DOHH2 (cell line): ENCODE data around the gene SLC35E3.
A peak's percentile ranks its signal among the peaks of the same experiment; 100 is the strongest.

Experiments used
- H3F3A ChIP-seq: fragments of 200-600 bp; sonication (generic), shearing (Covaris generic); 2 replicates; pipeline ENCODE4 v1.6.0; 2016; ENCODE audit warnings: antibody characterized with exemption, mild to moderate bottlenecking; ENCODE audit not compliant: control insufficient read depth, insufficient read depth
- H3K27ac ChIP-seq: fragments of 200-600 bp; sonication (generic); 2 replicates; pipeline ENCODE4 v1.5.1; 2014; ENCODE audit warnings: low read depth, mild to moderate bottlenecking, low read length, moderate library complexity
- H3K27me3 ChIP-seq: fragments of 200-600 bp; sonication (generic); 2 replicates; pipeline ENCODE4 v1.6.1; 2014; ENCODE audit warnings: mild to moderate bottlenecking, low read length, mixed read lengths; ENCODE audit not compliant: control insufficient read depth
- H3K36me3 ChIP-seq: fragments of 200-600 bp; sonication (generic); 2 replicates; pipeline ENCODE4 v1.6.1; 2014; ENCODE audit warnings: mild to moderate bottlenecking, low read length, moderate library complexity, mixed read lengths; ENCODE audit not compliant: control insufficient read depth
- H3K4me1 ChIP-seq: fragments of 200-600 bp; sonication (generic); 2 replicates; pipeline ENCODE4 v1.6.1; 2014; ENCODE audit warnings: mild to moderate bottlenecking, low read length, mixed read lengths; ENCODE audit not compliant: control insufficient read depth
- H3K4me2 ChIP-seq: fragments of 200-600 bp; sonication (generic); 2 replicates; pipeline ENCODE4 v1.6.0; 2014; ENCODE audit warnings: mild to moderate bottlenecking, low read length, moderate library complexity
- H3K4me3 ChIP-seq: fragments of 200-600 bp; sonication (generic); 2 replicates; pipeline ENCODE4 v1.5.1; 2014; ENCODE audit warnings: mild to moderate bottlenecking, low read length, mixed read lengths
- H3K79me2 ChIP-seq: fragments of 200-600 bp; sonication (generic); 2 replicates; pipeline ENCODE4 v1.6.1; 2014; ENCODE audit warnings: mild to moderate bottlenecking, low read length, mixed read lengths; ENCODE audit not compliant: control insufficient read depth
- H3K9me2 ChIP-seq: fragments of 200-600 bp; sonication (generic); replicated peaks from 2 replicates; pipeline ENCODE4 v1.6.1; 2014; ENCODE audit warnings: mild to moderate bottlenecking, low read length, mixed read lengths; ENCODE audit not compliant: control insufficient read depth
- H3K9me3 ChIP-seq: fragments of 200-600 bp; sonication (generic); 2 replicates; pipeline ENCODE4 v1.6.1; 2014; ENCODE audit warnings: antibody characterized with exemption, low read length, mixed read lengths; ENCODE audit not compliant: control insufficient read depth, insufficient read depth
- H4K20me1 ChIP-seq: fragments of 200-600 bp; sonication (generic); 2 replicates; pipeline ENCODE4 v1.6.0; 2014; ENCODE audit warnings: low read depth, mild to moderate bottlenecking, antibody characterized with exemption, low read length, moderate library complexity; ENCODE audit not compliant: control insufficient read depth, insufficient read depth
- CTCF ChIP-seq: fragments of 200-600 bp; sonication (generic); IDR thresholded peaks from one replicate; pipeline ENCODE4 v1.5.1; 2014; ENCODE audit warnings: antibody characterized with exemption, mild to moderate bottlenecking, low read depth, low read length; ENCODE audit not compliant: poor library complexity, severe bottlenecking
- EZH2phosphoT487 ChIP-seq: fragments of 200-600 bp; sonication (generic); IDR thresholded peaks from 2 replicates; pipeline ENCODE4 v1.6.1; 2017; ENCODE audit warnings: borderline replicate concordance, mild to moderate bottlenecking, antibody characterized with exemption, low read length, moderate library complexity, mixed read lengths

SLC35E3 gene

GRCh38 chr12:68760806-68761441, 14.9 kb downstream of the SLC35E3 start:
- Histone ChIP-seq H3K36me3 (peaks cover 80% of the 10 kb centered on the region), H3K4me3 (no peak overlapping the region), H3K27me3 (no peaks in the 10 kb centered on the region), H3K4me1 (peaks cover 45% of the 10 kb centered on the region), H4K20me1 (no peaks in the 10 kb centered on the region), H3K79me2 (peaks cover 18% of the 10 kb centered on the region), H3F3A (peaks cover 4% of the 10 kb centered on the region; the same call in 1 of the 2 replicates), H3K9me3 (no peaks in the 10 kb centered on the region), H3K27ac (no peak overlapping the region), H3K4me2 (no peak overlapping the region), H3K9me2 (no peaks in the 10 kb centered on the region)
- TF ChIP-seq EZH2phosphoT487 (no peak), CTCF (no peak)

- H3K4me1 ChIP-seq = peaks cover 50% of the 10 kb centered on the region
- peaks cover 79% of the 10 kb centered on the region for H3K36me3 ChIP-seq
- peaks cover 4% of the 10 kb centered on the region; the same call in 1 of the 2 replicates for H3F3A ChIP-seq
- H3K4me2 ChIP-seq = no peak overlapping the region
- H3K79me2 ChIP-seq = peaks cover 18% of the 10 kb centered on the region
- TF ChIP-seq EZH2phosphoT487 = no peak
- TF ChIP-seq CTCF = no peak
- no peaks in the 10 kb centered on the region for H3K9me2 ChIP-seq
- no peaks in the 10 kb centered on the region for H3K27me3 ChIP-seq
- H3K27ac ChIP-seq = no peak overlapping the region
- H4K20me1 ChIP-seq = no peaks in the 10 kb centered on the region
- H3K4me3 ChIP-seq = no peak overlapping the region
- no peaks in the 10 kb centered on the region for H3K9me3 ChIP-seq
These were observed 15.5 kb downstream of the SLC35E3 start for GRCh38 chr12:68761442-68761812.

- Histone ChIP-seq H3K9me3 (no peaks in the 10 kb centered on the region), H3K36me3 (peaks cover 80% of the 10 kb centered on the region), H3K4me2 (no peak overlapping the region), H3K27ac (peak overlapping the region; percentile 24; the same call in 1 of the 2 replicates), H3K79me2 (peaks cover 18% of the 10 kb centered on the region), H3F3A (peaks cover 11% of the 10 kb centered on the region), H3K4me3 (no peak overlapping the region), H3K27me3 (no peaks in the 10 kb centered on the region), H4K20me1 (no peaks in the 10 kb centered on the region), H3K9me2 (no peaks in the 10 kb centered on the region), H3K4me1 (peaks cover 56% of the 10 kb centered on the region)
- no peak for TF ChIP-seq CTCF
- TF ChIP-seq EZH2phosphoT487 = no peak
These were observed 16.1 kb downstream of the SLC35E3 start for GRCh38 chr12:68761901-68762630.
